K562 (cell line): ENCODE measurements around the gene CCDC127.
"Not testable (repeated sequence)": the region's sequence is repeated elsewhere in the genome, so short reads cannot be mapped to it uniquely, and the experiment has no call there.

Source experiments
- FOXM1 ChIP-seq, 2 experiments: fragments of 450-650 bp in 1 of 2; sonication (generic) in 1 of 2; formaldehyde crosslinking in 1 of 2; IDR thresholded peaks; 2 replicates each; pipeline versions ENCODE4 v1.6.1 to v1.9.0; 2017 to 2022; ENCODE audit warnings: low read depth in 2 of 2, mild to moderate bottlenecking in 2 of 2, missing genetic modification reagents in 1 of 2, moderate library complexity in 1 of 2
- HCFC1 ChIP-seq: IDR thresholded peaks from 2 replicates; pipeline ENCODE4 v1.6.1; 2012; ENCODE audit warnings: low read depth, low read length, improper control_type of control experiment
- POLR2AphosphoS5 ChIP-seq: IDR thresholded peaks from 2 replicates; pipeline ENCODE4 v1.6.1; 2011; ENCODE audit warnings: mild to moderate bottlenecking, low read depth, low read length, moderate library complexity; ENCODE audit not compliant: control insufficient read depth, insufficient read depth
- SRSF3 ChIP-seq: fragments of 200-400 bp; formaldehyde crosslinking; IDR thresholded peaks from 2 replicates; pipeline ENCODE4 v1.6.1; 2016; ENCODE audit warnings: mild to moderate bottlenecking, low read length, moderate library complexity; ENCODE audit not compliant: insufficient read depth

GRCh38 chr5:243683-244367, 25.9 kb upstream of the CCDC127 start:
- TF ChIP-seq FOXM1 (IDR thresholded peaks at IDR 0.05; ENCODE audit: low read depth); FOXM1 (CRISPR knock-in tag; IDR thresholded peaks at IDR 0.05; ENCODE audit: low read depth); POLR2AphosphoS5; HCFC1; SRSF3: not testable (repeated sequence)
